NCI-H2171 (cell line): ENCODE results near the gene HSPA12A.

ENCODE experiments used
- DNase-seq: peaks from one replicate; lab custom pipeline; 2025; lab: John Stamatoyannopoulos, UW

The HSPA12A gene, protein sequence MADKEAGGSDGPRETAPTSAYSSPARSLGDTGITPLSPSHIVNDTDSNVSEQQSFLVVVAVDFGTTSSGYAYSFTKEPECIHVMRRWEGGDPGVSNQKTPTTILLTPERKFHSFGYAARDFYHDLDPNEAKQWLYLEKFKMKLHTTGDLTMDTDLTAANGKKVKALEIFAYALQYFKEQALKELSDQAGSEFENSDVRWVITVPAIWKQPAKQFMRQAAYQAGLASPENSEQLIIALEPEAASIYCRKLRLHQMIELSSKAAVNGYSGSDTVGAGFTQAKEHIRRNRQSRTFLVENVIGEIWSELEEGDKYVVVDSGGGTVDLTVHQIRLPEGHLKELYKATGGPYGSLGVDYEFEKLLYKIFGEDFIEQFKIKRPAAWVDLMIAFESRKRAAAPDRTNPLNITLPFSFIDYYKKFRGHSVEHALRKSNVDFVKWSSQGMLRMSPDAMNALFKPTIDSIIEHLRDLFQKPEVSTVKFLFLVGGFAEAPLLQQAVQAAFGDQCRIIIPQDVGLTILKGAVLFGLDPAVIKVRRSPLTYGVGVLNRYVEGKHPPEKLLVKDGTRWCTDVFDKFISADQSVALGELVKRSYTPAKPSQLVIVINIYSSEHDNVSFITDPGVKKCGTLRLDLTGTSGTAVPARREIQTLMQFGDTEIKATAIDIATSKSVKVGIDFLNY

DNA sequence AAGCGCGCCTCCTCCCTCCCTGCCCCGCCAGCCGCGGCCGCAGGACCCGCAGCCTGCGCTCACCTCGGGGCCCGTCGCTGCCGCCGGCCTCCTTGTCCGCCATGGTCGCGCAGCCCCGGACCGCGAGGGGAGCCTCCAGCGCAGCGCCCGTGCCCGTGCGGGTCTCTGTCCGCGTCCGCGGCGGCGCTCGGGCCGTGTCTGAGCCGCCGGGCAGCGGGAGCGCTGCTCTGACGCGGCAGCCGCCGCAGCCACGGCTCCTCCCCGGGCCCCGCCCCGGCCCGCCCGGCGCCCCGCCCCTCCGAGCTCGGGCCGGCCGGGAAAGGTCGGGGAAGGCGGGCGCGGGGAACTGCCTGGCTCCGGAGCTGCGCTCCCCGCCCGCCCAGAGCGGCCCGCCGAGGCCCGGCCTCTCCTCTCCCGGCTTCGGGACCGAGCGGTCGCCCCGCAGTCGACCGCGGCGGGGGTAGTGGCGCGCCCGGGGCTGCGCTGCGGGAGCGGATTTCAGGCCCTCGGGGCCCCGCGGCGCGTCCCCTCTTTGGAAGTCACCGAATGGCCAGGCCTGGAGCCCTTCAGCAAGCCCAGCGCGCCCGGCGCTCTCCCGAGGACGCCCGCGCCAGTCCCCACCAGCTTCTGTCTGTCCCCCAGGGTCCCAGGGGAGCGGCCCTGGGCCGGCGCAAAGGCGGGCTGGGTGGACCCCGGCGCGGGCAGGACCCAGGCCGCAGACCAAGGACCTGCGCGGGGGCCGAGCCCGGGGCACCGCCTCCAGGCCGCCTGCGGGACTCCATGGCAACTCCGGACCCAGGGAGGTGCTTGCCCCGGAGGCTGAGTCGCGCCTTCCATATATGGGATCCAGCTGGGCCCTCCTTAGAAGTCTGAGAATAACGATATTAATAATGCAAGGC, at the start of gene HSPA12A:
HSPA12A (minus strand) TSS at position 200 of the 899 bp plus-strand sequence; CDS start at position 103, 97 bp downstream.
- DNase-seq: peak; percentile 35

DNA sequence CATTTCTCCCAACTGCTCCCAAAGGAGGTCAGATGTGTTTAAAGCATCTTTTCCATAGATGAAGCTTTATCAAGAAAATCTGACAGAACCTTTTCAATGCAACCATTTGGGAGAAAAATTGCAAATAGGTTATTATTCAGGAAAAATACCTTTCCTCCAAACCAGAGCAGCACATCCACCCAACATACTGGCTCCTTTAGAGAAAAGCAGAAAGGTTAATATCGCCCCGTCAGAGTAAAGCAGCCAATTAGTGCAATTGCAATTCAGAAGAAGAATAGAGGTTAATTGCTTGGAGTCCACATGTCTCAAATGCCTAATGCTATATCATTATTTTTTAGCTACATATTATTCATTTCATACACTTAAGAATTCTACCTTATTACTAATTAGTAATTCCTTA, 48.9 kb upstream of the HSPA12A start:
- no peak for DNase-seq

DNA sequence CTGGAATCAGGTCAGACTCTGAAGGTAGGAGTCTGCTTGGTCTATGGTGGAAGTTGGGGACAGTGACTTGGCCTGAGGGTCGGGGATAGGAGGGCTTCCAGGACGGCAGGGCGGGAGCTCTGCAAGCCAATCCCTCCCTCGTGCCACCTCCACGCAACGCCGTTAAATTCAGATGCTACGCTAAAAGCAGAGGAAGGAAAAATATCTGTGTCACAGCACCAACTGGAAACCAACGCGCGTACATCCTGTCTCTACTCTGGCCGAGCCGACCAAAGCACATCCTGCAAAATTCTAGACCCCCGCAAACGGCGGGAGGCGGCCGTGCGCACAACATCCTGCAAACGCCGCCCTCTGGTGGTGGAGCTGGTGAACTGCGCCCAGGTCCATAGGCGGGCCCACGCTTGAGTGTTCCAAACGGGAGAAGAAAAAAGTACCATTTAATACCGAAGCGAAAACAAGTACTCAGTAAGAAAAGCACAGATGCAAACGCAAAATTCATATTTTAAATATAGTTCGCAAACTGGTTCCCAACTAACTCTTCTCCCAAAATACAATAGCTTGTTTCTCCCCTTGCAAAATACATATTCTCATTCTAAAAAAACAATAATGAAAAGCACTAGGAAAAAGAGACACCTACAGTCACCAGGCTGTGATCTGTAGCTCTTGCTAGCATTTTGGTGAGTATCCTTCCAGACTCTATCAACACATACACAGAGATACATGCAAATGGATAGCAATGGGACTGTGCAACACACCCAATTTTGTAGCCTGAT, 45.7 kb upstream of the HSPA12A start:
- DNase-seq: peak; percentile 1

DNA sequence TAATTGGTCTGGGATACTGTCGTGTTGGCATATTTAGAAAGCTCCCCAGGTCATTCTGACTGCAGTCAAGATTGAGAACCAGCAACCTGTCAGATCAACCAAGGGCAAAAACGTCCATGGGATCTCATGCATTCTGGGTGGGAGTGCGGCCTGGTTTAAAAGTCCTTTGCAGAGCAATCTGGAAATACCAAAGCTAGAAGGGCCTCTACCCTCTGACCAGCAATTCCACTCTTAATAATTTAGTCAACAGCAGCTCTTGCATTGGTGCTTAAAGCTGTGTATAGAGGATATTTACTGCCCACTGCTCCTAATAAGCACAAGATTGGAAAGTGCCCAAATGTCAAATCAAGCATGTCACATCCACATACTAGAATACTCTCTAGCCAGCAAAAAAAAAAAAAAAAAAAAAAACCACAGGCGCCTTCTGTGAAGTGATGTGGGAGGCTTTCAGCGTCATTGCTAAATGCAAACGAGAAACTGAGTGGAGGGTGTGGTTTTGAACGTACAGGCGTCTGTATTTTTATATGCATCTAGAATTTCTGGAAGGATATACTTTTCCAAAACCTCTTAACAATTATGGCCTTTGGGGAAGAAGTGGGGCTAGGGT, 44.8 kb upstream of the HSPA12A start:
- no peak for DNase-seq

DNA sequence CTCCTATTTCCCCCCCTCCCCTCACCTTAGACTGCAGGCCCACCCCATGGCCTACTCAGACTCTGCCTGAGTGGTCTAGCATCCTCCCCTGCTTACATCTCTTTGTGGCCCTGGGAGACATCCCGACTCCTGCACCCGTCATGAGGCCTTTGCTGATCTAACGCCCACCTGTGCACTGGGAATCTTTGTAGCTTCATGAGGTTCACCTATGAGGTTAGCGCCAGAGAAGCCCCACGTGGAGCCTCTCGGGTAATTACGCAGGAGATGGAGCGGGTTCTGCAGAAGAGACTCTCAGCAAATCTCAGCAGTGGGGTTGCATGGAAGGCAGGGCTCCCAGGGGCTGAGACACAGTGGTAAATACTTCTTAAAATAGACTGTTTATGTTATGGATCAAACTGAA, 43.5 kb upstream of the HSPA12A start:
- DNase-seq: no peak

DNA sequence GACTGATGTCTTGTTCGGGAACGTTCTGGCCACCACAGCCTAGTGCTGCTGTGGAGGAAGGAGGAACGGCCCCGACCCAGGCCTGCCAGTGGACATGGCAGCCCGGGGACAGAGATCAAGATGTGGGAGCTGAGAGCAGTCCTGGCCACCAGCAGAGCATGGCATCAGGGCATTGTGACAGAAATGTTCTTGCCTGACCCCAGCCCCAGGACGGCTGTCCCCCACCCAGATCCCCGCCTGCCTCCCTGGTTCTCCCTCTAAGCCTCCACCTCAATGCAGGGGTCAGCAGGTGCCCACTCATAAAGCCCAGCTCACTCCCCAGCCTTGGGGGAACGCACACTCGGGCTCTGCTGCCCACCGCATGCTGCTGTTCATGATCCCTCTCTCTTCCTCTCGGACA, 42.9 kb upstream of the HSPA12A start:
- DNase-seq: no peak

DNA sequence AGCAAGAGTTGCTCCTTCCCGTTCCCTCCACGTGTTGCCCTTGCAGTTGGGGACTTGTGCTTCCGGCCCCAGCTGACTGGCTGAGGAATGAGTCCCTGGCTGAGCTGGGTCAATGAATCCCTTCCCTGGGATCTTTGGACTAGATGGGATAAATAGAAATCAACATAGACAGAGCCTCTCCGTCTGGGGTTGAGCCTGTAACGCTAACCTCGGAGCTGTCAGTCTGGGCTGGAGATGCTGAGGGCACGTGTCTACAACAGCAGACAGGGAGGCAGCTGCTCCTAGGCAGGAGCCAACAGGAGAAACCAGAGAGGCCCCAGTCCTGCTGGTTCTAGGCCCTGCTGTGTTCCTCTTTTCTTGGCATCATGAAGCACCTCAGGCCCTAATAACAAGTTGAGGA, 42.3 kb upstream of the HSPA12A start:
- no peak for DNase-seq

DNA sequence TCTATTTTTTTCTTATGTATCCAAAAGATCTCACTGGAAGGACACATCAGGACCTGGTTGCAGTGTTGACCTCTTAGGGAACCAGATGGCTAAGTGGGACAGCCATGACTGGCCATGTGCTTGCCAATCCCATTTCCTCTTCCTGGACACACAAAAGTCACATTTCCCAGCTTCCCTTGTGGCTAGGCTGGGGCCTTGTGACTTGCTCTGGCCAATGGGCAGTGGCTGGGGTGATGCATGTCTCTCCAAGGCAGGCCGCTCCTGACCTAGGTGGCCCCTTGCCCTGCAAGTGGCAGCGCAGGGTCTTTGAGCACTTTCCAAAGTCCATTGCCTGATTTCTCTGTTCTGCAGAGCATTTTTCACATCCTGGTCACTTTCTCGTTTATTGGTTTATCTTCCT, 41.7 kb upstream of the HSPA12A start:
- DNase-seq: no peak

DNA sequence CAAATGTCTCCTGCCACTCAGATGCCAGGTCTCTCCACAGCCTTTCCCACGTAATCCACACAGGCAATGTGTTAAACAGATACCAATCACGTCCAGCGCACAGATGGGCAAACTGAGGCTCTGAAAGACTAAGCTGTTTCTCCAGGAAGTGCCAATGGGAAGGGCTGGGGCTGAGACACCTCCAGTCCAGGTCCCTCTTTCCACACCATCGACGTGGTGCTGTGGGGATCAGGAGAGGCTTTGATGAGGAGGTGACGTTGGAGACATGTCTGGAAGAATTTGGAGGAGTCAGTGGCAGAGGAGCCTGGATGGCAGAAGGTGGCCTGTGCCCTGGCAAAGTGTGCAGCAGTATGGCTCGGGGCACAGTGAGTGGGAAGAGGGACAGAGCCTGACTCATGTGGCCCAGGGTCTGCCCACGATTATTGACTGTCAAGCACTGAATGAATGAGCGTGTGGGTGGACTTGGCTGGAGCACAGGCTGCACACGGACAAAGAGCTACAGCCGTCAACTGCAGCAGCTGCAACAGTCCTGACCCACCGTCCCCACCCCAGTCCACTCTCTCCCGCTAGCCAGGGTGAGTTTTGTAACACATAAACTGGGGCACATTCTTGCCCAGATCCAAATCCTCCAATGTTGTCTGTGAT, 40.8 kb upstream of the HSPA12A start:
- no peak for DNase-seq

DNA sequence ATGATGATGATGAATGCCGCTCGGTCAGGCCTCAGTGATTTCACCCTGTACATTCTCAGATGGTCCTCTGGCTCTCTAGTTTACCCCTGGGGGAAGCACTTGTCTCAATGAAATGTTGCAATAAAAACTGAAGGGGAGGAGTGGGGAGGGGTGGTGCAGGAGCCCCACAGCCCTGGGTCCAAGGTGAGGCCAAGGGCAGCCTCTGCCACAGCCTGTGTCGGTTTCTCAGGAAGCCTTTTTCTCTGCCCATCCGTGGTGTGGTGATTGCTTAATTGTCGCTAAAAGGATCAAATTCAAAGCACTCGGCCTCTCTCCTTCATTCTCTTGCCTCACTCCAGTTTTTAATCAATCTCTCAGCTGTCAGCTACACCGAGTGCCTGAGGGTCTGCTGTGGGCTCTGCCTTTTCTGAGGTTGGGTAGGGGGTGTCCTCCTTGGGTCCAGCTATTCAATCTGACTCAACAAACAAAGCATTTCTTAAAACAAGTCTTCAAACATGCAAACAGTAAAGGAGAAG, 39.1 kb upstream of the HSPA12A start:
- DNase-seq: no peak

DNA sequence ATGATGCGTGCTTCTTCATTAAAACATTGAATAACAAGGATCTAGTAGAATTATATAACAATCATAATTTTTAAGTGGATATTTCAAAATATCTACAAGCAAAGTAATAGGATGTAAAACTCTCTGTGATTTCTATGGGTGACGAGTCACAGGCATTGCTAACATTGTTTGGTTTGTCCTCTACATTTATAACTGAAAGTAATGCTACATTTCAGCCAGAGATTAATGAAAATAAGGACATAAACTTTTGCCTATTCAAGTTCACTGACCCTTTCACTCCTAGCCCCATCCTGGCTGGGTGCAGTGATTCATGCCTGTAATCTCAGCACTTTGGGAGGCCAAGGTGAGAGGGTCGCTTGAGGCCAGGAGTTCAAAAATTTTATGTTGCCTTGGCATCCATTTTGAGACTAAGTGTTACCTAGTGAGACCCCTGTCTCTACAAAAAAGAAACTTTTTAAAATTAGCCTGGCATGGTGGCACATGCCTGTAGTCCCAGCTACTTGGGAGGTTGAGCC, 38.4 kb upstream of the HSPA12A start:
- no peak for DNase-seq

DNA sequence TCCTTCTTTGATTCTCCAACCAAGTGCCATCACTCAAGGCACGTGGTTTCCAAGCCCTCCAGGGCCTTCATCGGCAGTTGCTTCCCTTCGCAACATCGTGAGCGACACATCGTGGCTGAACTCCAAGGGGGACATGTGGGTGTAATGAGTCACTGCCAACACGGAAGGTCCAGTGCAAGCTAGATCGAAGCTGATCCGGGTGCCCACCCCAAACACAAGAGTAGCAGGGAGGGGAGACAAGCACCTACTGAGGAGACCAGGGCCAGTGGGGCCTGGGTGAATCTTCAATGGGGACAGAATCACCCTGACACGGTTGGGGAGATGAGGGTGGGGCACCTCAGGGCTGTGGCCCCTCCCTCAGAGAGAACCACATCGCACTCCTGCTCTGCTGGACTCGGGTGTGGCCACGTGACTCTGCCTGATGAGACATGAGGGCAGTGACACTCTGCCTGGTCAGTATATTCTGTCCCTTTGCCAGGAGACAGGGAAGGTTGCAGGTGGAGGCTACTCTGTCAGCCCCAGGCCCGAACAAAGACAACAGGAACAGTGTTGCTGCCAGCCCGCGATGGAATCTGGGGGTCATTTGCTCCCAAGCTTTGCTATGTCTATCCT, 36.8 kb upstream of the HSPA12A start:
- DNase-seq: no peak

DNA sequence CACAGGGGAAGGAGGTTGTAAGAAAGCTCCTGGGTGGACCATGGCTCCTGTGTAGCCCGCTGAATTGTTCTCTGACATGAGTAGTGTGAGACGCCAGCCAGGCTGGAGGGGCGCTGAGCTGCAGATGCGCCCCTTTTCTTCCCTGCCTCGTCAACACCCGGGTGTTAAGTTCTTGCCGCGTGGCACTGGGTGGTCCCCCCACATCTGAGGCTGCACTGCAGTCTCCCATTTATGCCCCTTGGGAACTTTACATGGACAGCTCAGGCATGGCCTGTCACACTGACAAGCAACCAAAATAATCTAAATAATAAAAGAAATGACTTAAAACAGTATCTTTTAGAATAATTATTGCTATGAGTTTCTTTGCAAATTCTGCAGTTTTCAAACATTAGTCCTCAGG, 34.6 kb upstream of the HSPA12A start:
- no peak for DNase-seq

DNA sequence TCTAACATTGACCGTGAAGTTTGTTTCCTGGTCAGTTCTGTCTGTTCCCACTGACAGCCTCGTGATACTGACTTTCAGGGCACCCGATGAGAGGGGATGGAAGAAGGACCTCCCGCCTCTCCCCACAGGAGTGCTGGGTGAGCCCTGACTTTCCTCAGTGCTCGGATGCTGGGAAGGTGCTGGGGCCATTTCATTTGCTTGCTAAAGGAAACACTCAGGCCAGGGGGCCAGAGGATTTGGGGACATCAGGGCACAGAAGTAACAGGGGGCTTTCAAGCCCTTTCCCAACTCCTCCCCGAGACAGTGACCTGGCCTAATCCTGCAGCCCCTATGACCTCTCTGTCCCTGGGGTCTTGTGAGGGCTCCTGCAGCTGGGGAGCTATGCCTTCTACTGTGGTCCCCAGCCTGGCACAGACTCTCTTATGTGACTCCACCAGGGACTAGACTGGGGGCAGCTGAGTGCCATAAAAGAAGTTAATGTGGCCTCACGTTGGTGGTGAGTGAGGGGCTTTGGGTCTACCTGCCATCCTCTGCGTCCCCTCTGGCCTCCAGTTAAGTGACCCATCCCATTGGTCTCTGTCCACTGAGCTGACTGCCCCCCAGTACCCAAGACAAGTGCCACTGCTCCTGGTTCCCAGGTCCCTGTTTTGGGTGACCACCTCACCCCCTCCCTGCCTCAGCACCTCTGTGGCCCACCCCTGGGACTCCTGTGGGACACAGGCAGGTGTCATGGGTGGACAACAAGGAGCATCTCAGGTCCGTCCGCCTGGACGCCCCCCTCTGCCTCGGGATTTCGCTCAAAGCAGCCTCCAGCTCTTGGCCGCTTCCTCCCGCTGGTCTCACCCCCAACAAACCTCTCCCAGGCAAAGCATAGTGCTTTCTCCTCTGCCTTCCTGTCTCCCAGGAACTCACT, 33.4 kb upstream of the HSPA12A start:
- no peak for DNase-seq

DNA sequence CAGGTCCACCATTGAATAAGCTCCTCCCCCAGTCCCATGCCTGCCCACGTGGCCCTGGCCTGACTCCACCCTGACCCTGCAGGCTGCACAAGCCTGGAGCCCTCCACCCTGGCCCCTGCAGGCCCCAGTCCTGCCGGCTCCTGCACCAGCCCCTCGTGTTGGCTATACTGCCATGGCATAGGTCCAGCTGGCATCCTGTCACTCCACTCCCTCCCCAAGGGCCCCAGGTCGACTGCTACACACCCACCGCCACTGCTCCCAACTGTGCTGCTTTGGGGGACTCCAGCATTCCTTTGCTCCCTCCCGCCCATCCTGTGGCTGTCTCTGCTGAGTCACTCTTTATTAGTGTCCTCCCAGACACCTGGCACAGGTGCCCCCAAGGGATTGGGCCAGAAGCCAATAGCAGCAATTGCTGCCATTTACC, 32.4 kb upstream of the HSPA12A start:
- DNase-seq: peak; percentile 9

DNA sequence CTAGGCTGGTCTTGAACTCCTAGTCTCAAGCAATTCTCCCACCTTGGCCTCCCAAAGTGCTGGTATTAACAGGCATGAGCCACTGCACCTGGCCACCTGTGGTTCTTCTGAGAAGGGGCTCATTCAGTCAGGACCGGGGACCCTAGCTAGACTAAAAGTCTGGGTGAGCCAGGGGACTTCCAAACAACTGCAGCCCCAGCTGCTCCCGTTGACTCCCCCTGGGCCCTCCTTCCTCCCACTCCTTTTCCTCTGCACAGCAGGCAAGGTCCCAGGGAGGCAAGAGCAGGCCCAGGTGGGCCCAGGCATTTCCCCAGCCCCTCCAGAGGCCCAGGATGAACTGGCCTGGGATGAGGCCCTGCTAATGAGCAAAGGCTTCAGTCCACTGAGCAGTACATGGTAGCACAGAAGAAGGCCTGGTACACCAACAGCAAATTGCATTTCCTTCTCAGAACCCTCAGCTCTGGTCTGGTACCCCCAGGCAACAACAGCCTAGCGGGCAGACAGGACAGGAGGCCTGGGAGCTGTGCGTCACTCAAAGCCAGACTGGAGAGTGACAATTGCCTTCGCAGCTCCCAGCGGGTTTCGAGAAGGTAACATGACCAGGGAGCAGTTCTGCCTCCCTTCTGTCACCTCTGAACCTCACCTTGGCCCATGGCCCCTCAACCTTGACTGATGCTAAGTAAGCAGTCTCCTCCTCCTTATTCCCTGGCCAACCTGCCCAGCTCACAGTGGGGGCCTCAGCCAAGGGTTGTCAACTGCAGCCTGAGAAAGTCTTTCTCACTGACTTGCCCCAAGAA, 30.7 kb upstream of the HSPA12A start:
- DNase-seq: no peak

DNA sequence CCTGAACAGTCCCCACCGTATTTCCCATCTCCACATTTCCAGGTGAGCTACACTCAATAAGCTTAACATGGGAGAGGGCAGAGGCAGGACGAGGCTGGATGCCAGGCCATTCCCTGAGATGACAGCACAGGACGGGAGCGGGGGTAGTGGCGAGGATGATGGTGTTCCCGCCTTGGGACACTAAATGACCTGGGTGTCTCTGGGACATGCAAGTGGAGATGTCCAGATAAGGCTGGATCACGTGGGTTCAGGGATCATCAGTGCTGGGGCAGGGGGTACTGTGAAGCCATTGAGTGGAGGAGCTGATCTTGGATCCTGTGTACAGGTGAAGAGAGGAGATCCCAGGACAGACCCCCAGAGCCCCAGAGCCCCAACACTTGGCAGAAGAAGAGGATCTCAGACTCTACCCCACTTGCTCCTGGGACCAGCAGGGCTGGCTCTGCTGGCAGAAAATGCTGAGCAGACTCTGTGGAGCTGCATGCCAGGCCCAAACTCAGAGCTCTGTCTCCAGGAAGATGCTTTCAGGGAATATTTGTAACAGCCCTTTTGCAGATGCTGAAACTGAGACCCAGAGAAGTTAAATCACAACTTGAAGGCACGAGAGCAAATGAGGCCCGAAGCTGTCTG, 29.7 kb upstream of the HSPA12A start:
- no peak for DNase-seq
